NCI-H1105 (cell line): Measurements from ENCODE around the gene RCAN2.

ENCODE experiments used
- DNase-seq: peaks from one replicate; lab custom pipeline; 2025; lab: John Stamatoyannopoulos, UW

The RCAN2 gene

GRCh38 chr6:46491628-46492547 is 639 bp upstream of the RCAN2 start:
- peak; percentile 42 for DNase-seq

GRCh38 chr6:46490425-46491200 is 636 bp downstream of the RCAN2 start:
- DNase-seq, result peak; percentile 42

- no peak for DNase-seq
Measured at GRCh38 chr6:46486181-46486580, 5.1 kb downstream of the RCAN2 start.

- no peak for DNase-seq
Measured at GRCh38 chr6:46484081-46484820, 7.0 kb downstream of the RCAN2 start.

- DNase-seq, result no peak
Measured at GRCh38 chr6:46476301-46476700, 14.9 kb downstream of the RCAN2 start.

GRCh38 chr6:46473881-46474280 is 17.4 kb downstream of the RCAN2 start:
- no peak for DNase-seq

- no peak for DNase-seq
Measured at GRCh38 chr6:46472243-46472642, 19.0 kb downstream of the RCAN2 start.

- no peak for DNase-seq
Measured at GRCh38 chr6:46469021-46469420, 22.2 kb downstream of the RCAN2 start.

- no peak for DNase-seq
Measured at GRCh38 chr6:46468403-46469010, 22.7 kb downstream of the RCAN2 start.

GRCh38 chr6:46466570-46466969 is 24.7 kb downstream of the RCAN2 start:
- no peak for DNase-seq

GRCh38 chr6:46465294-46466165 is 25.7 kb downstream of the RCAN2 start:
- no peak for DNase-seq

GRCh38 chr6:46456297-46456696 is 35.0 kb downstream of the RCAN2 start:
- DNase-seq, result no peak

GRCh38 chr6:46454691-46455090 is 36.6 kb downstream of the RCAN2 start:
- no peak for DNase-seq

GRCh38 chr6:46453741-46454316 is 37.4 kb downstream of the RCAN2 start:
- DNase-seq, result no peak

GRCh38 chr6:46453216-46453615 is 38.0 kb downstream of the RCAN2 start:
- DNase-seq, result no peak

GRCh38 chr6:46452312-46452917 is 38.8 kb downstream of the RCAN2 start:
- peak; percentile 20 for DNase-seq

GRCh38 chr6:46451343-46451742 is 39.9 kb downstream of the RCAN2 start:
- DNase-seq, result no peak

- DNase-seq, result no peak
Measured at GRCh38 chr6:46444772-46445454, 46.3 kb downstream of the RCAN2 start.

GRCh38 chr6:46443623-46444022 is 47.6 kb downstream of the RCAN2 start:
- no peak for DNase-seq

- no peak for DNase-seq
Measured at GRCh38 chr6:46440641-46441040, 50.6 kb downstream of the RCAN2 start.
